ENCODE measurements around the gene UBE2E2.

UBE2E2 gene

GRCh38 chr3:23389089-23389488, 186.0 kb downstream of the UBE2E2 start:
- DNase-seq (ENCODE audit: low read depth, low spot score), result peak; percentile 50

DNA sequence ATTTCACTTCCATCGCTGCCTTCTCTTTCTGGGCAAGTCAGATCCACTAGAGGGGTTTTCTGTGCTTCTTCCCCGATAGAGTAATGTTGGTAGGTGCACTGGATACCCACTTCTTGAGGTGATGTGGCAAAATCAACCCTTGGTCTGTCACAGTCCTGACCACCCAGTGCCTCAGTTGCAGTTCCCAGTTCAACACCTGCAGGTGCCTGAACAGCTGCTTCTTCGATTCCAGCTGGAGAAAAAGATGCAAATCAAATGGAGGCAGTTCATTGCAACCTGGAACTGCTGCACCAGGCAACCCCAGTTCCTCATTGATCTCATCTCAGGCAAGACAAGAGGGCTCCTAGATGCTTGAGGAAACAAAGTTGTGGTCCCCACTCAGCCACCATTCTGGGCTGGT, 186.6 kb downstream of the UBE2E2 start:
- DNase-seq (ENCODE audit: low read depth, low spot score), result no peak

DNA sequence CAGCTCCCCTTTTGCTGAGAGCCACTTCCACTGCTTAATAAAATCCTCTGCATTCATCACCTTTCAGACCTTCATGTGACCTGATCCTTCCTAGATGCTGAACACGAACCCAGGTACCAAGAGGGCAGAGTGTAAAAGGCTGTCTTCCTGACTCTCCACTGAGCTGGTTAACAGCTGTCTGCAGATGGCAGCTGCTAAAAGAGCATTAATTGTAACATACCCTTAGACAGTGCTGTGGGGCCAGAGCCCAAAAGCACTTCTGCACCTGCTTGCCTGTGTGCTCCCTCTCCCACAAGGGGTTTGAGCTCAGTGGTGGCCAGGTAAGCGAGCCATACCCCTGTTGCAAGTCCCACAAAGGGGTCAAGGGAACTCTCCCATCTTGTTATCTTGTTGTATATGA, 187.3 kb downstream of the UBE2E2 start:
- no peak for DNase-seq (ENCODE audit: low read depth, low spot score)

- no peak for DNase-seq (ENCODE audit: low read depth, low spot score)
Measured at GRCh38 chr3:23390989-23391553, 187.9 kb downstream of the UBE2E2 start.

GRCh38 chr3:23395115-23395514, 192.0 kb downstream of the UBE2E2 start:
- DNase-seq (ENCODE audit: low read depth, low spot score), result no peak

- DNase-seq (ENCODE audit: low read depth, low spot score), result no peak
Measured at GRCh38 chr3:23396746-23397145, 193.6 kb downstream of the UBE2E2 start.

DNA sequence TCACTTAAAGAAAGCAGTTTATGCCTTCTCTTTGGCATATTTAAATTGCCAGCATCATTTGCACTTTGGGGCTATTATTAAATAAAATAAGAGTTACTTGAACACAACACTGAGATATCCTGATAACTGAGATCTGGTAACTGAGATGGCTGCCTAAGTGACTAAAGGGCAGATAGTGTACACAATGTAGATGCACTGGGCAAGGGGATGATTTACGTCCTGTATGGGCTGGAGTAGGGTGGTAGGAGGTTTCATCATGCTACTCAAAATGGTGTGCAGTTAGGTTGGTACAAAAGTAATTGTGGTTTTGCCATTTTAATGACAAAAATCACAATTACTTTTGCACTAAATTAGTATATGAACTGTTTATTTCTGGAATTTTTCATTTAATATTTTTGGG, 196.1 kb downstream of the UBE2E2 start:
- no peak for DNase-seq (ENCODE audit: low read depth, low spot score)

DNA sequence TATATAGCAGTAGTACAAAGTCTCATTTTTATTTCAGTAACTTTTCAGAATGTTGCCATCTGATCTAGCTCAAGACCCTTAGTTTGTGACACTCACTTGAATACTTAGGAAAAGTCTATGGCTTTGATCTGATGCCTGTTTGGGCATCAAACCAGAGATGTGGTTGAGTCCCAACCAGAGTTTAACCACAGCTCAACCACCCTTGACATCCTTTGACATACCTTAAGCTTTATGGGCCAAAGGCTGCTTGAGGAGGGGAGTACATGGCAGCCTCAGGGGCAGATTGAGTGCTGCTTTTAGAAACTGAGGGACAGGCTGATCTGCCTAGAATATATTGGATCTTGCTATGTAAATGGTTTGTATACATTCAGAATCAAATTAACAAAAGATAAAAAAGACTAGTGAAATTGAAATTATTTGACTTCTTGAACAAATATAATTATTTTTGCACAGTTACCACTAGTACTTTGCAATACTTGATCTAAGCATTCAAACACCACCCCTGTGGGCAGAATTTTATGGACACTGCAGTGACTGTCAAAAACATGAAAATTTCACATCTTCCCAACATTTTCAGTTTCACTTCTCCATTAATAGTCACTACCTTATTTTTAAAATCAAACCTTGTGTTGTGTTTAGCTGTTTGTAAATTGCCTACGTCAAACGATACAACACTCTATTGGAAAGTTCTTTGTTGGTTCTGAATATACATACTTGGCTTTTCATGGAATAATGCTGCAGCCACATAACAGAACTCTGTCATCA, 199.8 kb downstream of the UBE2E2 start:
- no peak for DNase-seq (ENCODE audit: low read depth, low spot score)

DNA sequence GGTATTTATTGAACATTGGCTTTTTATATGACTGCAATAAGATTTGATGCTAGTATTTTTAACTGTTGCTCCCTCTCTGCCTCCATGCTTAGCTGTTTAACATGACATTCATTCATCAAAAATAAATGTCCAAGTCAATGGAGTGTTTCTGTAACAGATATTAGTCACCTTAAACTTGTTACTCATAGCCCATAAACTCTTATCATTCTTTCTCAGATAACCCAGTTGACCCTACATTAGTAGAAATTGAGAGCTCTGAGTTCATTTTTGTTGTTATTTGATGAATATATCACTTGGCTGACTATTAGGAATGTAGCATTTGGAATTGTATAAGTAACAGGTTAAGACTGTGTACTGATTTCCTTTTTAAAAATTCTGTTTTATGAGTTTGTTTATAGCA, 201.1 kb downstream of the UBE2E2 start:
- no peak for DNase-seq (ENCODE audit: low read depth, low spot score)

DNA sequence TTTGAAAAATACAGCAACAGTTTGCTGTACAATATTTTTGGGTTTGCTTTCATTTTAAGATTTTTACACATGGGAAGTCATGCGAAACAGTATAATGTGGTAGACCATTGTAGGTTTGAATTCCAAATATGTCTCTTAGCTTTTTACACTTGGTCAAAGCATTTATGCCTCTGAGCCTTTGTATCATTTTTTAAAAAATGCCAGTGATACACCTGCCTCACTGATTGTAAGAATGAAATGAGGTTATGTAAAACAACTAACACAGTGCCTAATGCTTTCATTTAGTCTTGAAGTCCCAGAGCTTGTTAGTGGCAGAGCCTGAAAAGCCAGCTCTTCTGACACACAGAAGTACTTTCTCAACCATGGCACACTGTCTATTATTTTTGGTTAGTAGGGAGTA, 202.0 kb downstream of the UBE2E2 start:
- no peak for DNase-seq (ENCODE audit: low read depth, low spot score)

GRCh38 chr3:23406601-23407000, 203.5 kb downstream of the UBE2E2 start:
- DNase-seq (ENCODE audit: low read depth, low spot score), result no peak

- DNase-seq (ENCODE audit: low read depth, low spot score), result no peak
Measured at GRCh38 chr3:23418026-23418425, 214.9 kb downstream of the UBE2E2 start.

DNA sequence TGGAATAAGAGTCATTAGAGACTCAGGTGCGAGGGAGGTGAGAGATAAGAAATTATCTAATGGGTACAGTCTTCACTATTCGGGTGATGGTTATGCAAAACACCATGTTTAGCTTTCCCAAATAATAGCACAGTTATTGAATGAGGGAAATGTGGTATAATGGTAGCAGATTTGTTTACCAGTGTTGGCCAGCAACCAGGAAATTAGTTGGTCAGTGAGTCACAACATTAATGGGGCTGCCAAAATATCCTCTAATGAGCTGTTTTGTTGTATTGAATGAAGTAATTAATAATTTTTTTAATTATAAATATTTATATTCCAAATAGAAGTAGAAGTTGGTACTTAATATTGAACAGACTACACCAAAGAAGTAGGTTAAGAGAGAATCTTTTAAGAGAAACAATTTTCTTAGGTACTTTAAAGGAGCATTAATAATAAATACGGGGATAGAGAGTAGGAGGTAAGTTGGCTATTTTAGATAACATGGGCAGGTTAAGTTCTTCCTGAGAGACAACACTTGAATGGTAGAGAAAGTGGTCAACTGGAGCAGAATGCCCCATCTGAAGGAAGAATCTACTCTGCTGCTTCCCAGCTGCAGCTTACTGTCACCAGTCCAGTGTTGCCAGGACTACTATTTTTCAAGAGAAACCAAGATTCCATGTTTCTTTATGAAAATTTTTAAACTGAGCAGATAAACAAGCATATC, 218.8 kb downstream of the UBE2E2 start:
- no peak for DNase-seq (ENCODE audit: low read depth, low spot score)

GRCh38 chr3:23422517-23422851, 219.4 kb downstream of the UBE2E2 start:
- no peak for DNase-seq (ENCODE audit: low read depth, low spot score)

DNA sequence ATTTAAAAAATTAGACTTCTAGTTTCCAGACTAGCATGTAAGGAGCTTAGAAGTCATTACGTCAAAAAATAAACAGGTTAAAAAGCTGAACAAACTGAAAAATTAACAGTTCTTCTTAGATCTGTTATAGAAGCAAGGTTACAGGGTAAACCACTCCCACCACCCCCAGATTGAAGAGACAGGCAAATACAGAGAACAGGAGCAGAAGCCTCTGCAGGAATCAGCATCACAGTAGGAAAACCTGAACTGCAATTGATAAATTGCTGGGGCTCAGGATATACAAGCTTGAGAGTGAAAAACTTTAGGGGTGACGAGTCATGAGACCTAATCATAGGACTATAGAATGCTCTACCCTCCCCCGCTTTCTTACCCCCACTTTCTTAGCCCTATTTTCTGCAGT, 222.3 kb downstream of the UBE2E2 start:
- no peak for DNase-seq (ENCODE audit: low read depth, low spot score)

DNA sequence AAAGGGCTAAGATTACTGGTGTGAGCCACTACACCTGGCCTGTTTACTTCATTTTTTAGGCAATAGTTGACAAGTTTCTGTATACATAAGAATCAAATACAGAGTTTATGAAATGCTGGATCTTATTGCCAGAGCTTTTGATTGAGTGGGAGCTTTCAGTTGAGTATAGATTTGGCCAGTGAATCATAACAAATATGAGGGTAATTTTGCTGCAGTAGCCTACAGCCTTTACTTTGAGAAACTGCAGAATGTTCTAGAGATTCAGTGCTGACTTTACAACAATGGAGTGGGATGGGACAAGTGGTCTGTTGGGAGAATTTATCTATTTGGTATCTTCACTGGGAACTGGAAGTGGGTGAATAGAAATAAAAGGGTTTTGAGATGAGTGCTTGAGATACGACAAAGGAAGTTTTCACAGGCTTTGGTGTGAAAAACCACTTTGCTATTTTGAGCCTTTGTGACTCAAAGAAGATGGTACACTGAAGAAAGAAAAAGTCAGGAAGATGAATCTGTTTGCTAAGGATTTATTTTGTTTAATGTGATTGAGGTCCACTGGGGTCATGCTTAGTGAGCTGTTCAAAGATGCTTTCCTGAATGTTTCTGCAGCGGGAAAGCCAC, 227.8 kb downstream of the UBE2E2 start:
- DNase-seq (ENCODE audit: low read depth, low spot score), result no peak

DNA sequence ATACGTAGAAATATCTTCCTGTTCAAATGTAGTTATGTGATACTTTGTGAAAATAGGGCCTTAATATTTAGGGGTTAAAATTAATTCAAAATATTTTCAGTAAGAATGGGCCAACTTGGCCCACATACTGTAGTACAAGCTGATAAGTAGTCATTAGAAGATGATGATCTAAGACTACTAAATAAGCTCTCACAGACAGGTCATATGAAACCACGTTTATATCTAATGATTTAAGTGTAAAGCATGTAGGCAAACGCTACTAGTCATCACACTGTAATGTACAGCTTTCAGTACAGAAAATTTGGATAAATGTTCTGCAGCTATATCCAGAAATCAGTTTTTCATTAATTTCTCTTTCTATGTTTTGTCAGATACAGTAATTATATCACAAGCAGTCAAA, 228.6 kb downstream of the UBE2E2 start:
- no peak for DNase-seq (ENCODE audit: low read depth, low spot score)

- peak; percentile 33 for DNase-seq (ENCODE audit: low read depth, low spot score)
Measured at GRCh38 chr3:23435318-23435717, 232.2 kb downstream of the UBE2E2 start.

GRCh38 chr3:23435904-23436303, 232.8 kb downstream of the UBE2E2 start:
- no peak for DNase-seq (ENCODE audit: low read depth, low spot score)

GRCh38 chr3:23437484-23438145, 234.5 kb downstream of the UBE2E2 start:
- DNase-seq (ENCODE audit: low read depth, low spot score), result no peak

DNA sequence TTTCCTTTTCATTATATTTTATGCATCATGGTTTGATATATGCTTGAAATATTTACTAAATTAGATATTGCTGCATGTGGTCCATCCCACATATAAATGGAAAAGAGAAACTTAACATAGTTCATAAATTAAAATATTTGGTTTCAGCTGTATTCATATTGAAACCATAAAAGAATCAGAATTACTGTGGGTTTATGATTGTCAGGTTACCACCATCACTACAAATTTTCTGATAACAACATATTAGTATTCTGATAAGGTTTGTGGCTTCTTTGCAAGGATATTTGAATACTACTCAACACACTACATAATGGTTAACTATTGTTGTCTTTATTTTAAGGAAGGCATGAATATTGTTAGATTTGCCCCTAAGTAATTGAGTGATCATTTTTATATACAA, 235.5 kb downstream of the UBE2E2 start:
- DNase-seq (ENCODE audit: low read depth, low spot score), result no peak

- no peak for DNase-seq (ENCODE audit: low read depth, low spot score)
Measured at GRCh38 chr3:23439080-23439479, 236.0 kb downstream of the UBE2E2 start.

Measured in iPS DF 19.7 (cell line).